Left lung (tissue), 10 donors: ENCODE measurements around the gene TRPM5. TPM values are rescaled to one million over a fixed set of nuclear protein-coding genes. Genes with fewer than 3 reads are reported as not detected.

Source experiments
- ATAC-seq: fragments of 200-7000 bp; cut with Tn5 transposase; one replicate; pipeline ENCODE4 v1.9.1; 2020; ENCODE audit warnings: moderate library complexity
- DNase-seq, 4 donors: peaks; one replicate each; pipeline ENCODE4 v3.0.0-alpha.2; 2013 to 2020
- H3K27ac ChIP-seq, 2 donors: fragments of 200-600 bp; sonication (generic) in 1 of 2; one replicate each; pipeline versions ENCODE4 v1.5.0 to v1.8.0; 2020 to 2021
- H3K27me3 ChIP-seq, 2 donors: fragments of 200-600 bp; sonication (generic) in 1 of 2; one replicate each; pipeline versions ENCODE4 v1.5.0 to v1.8.0; 2020 to 2021
- H3K36me3 ChIP-seq, 2 donors: fragments of 200-600 bp; sonication (generic) in 1 of 2; one replicate each; pipeline versions ENCODE4 v1.5.0 to v1.8.0; 2020 to 2021
- H3K4me1 ChIP-seq, 2 donors: fragments of 200-600 bp; one replicate each; pipeline ENCODE4 v1.8.0; 2021
- H3K4me3 ChIP-seq, 2 donors: fragments of 200-600 bp; sonication (generic) in 1 of 2; one replicate each; pipeline versions ENCODE4 v1.5.0 to v1.8.0; 2020 to 2021; ENCODE audit warnings: mild to moderate bottlenecking in 1 of 2
- H3K9me3 ChIP-seq, 2 donors: fragments of 200-600 bp; sonication (generic) in 1 of 2; one replicate each; pipeline versions ENCODE4 v1.5.0 to v1.8.0; 2020 to 2021
- intact Hi-C, 2 donors: fragments of 100-400 bp; cut with DNase I; formaldehyde crosslinking; loops; one replicate each; pipeline versions ENCODE4 v1.11.2 to v1.14.2; 2022
- polyA plus RNA-seq, 6 donors: library from polyadenylated mRNA; unstranded; fragments of 120-200 nt; gene quantifications; one replicate each; pipeline ENCODE4 v1.2.1, GENCODE V29; 2013; ENCODE audit not compliant: insufficient read length in 6 of 6
- total RNA-seq, 2 donors: library from RNA; stranded (reverse); fragmentation: NEBNext Ultra II Directional; extraction: Animal tissue kit (Norgen Biotek cat#: 25700); gene quantifications; one replicate each; pipeline ENCODE4 v1.2.1, GENCODE V29; 2021
- TF ChIP-seq, protein P1 (sequence below), 2 donors: fragments of 200-600 bp; sonication (generic) in 1 of 2; IDR thresholded peaks; one replicate each; pipeline versions ENCODE4 v1.5.0 to v1.8.0; 2021; ENCODE audit warnings: antibody characterized with exemption in 2 of 2
- donor health status: DM: no; HTN: yes; CAD: no.
- donor health status: DM: no; HTN: no; CAD: no.

Gene TRPM5
- total and polyA plus RNA-seq, 8 donors, result 0.14 to 0.40 (median 0.31) TPM; not detected in 2

GRCh38 chr11:2459796-2460531 is 15.7 kb upstream of the TRPM5 start:
- DNase-seq (peak in 1 of 4 donors; percentile 23), ATAC-seq (no peak)
- intact Hi-C loops, result no loop called here
- Histone ChIP-seq H3K9me3 (no peaks in the 10 kb centered on the region), H3K4me3 (no peak overlapping the region), H3K27ac (no peak overlapping the region), H3K27me3 (no peaks in the 10 kb centered on the region), H3K4me1 (no peaks in the 10 kb centered on the region), H3K36me3 (no peaks in the 10 kb centered on the region)
- TF ChIP-seq, protein P1, sequence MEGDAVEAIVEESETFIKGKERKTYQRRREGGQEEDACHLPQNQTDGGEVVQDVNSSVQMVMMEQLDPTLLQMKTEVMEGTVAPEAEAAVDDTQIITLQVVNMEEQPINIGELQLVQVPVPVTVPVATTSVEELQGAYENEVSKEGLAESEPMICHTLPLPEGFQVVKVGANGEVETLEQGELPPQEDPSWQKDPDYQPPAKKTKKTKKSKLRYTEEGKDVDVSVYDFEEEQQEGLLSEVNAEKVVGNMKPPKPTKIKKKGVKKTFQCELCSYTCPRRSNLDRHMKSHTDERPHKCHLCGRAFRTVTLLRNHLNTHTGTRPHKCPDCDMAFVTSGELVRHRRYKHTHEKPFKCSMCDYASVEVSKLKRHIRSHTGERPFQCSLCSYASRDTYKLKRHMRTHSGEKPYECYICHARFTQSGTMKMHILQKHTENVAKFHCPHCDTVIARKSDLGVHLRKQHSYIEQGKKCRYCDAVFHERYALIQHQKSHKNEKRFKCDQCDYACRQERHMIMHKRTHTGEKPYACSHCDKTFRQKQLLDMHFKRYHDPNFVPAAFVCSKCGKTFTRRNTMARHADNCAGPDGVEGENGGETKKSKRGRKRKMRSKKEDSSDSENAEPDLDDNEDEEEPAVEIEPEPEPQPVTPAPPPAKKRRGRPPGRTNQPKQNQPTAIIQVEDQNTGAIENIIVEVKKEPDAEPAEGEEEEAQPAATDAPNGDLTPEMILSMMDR (IDR thresholded peaks at IDR 0.05), result no peak

GRCh38 chr11:2459016-2459725 is 14.9 kb upstream of the TRPM5 start:
- no peaks in the 10 kb centered on the region for H3K9me3 ChIP-seq
- DNase-seq (peak in 1 of 4 donors; percentile 33), ATAC-seq (no peak)
- H3K36me3 ChIP-seq, result no peaks in the 10 kb centered on the region
- no peak overlapping the region for H3K27ac ChIP-seq
- intact Hi-C loops, result no loop called here
- TF ChIP-seq, protein P1 (IDR thresholded peaks at IDR 0.05), result no peak
- no peak overlapping the region for H3K4me3 ChIP-seq
- no peaks in the 10 kb centered on the region for H3K4me1 ChIP-seq
- H3K27me3 ChIP-seq, result no peaks in the 10 kb centered on the region

DNA sequence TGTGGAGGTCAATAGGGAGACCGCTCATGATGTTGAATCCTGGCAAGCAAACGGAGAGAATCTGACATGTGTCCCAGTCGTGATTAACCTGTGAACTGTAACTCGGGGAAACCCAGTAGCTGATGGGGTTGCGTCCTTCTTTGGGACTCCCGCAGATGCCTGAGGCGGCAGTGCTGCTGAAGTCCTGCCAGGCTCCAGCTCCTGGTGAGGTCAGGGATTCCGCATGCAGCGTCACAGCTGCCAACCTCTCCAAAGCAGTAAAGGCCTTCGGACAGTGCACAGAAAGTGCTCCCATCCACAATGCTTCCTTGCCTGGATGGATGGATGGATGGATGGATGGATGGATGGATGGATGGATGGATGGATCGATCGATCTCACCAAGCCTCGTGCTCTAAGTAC is 14.0 kb upstream of the TRPM5 start:
- TF ChIP-seq, protein P1 (IDR thresholded peaks at IDR 0.05), result no peak
- Histone ChIP-seq H3K4me3 (no peak overlapping the region), H3K27me3 (no peaks in the 10 kb centered on the region), H3K9me3 (no peaks in the 10 kb centered on the region), H3K36me3 (no peaks in the 10 kb centered on the region), H3K4me1 (no peaks in the 10 kb centered on the region), H3K27ac (no peak overlapping the region)
- ATAC-seq, result no peak
- DNase-seq, result no peak
- intact Hi-C loops, result no loop called here

GRCh38 chr11:2453436-2453835 is 9.1 kb upstream of the TRPM5 start:
- TF ChIP-seq, protein P1 (IDR thresholded peaks at IDR 0.05), result no peak
- H3K36me3 ChIP-seq, result no peaks in the 10 kb centered on the region
- H3K27ac ChIP-seq, result no peak overlapping the region
- H3K27me3 ChIP-seq, result no peaks in the 10 kb centered on the region
- H3K4me1 ChIP-seq, result peaks cover 0 to under 1% of the 10 kb centered on the region in 2 donors
- no peaks in the 10 kb centered on the region for H3K9me3 ChIP-seq
- DNase-seq (no peak), ATAC-seq (no peak)
- intact Hi-C loops, result no loop called here
- H3K4me3 ChIP-seq, result no peak overlapping the region

- intact Hi-C loops, result no loop called here
- no peak overlapping the region for H3K4me3 ChIP-seq
- ATAC-seq (no peak), DNase-seq (peak in 3 of 4 donors; percentile 21 to 81 (median 67))
- no peak overlapping the region for H3K27ac ChIP-seq
- H3K36me3 ChIP-seq, result no peaks in the 10 kb centered on the region
- peaks cover 0 to 10% of the 10 kb centered on the region in 2 donors for H3K4me1 ChIP-seq
- no peaks in the 10 kb centered on the region for H3K27me3 ChIP-seq
- TF ChIP-seq, protein P1 (IDR thresholded peaks at IDR 0.05), result no peak
- no peaks in the 10 kb centered on the region for H3K9me3 ChIP-seq
Measured at GRCh38 chr11:2452321-2453012, 8.2 kb upstream of the TRPM5 start.
